ENCODE results near the gene TCF25. TPM values are rescaled to one million over a fixed set of nuclear protein-coding genes. Genes with fewer than 3 reads are reported as not detected.

Gene TCF25
- total RNA-seq, 1 experiment from 2014 or later, result 141 TPM

GRCh38 chr16:89949121-89949742, 75.8 kb downstream of the TCF25 start:
- in situ Hi-C loops (cut with HindIII; ENCODE audit: low pct_unique_long_range_greater_than_20kb, low sequenced_read_pairs), result no loop called here
- DNase-seq (ENCODE audit: low read depth), result no peak

GRCh38 chr16:89949756-89950155, 76.4 kb downstream of the TCF25 start:
- in situ Hi-C loops (cut with HindIII; ENCODE audit: low pct_unique_long_range_greater_than_20kb, low sequenced_read_pairs), result no loop called here

GRCh38 chr16:89951509-89951908, 78.1 kb downstream of the TCF25 start:
- in situ Hi-C loops (cut with HindIII; ENCODE audit: low pct_unique_long_range_greater_than_20kb, low sequenced_read_pairs), result no loop called here
- DNase-seq (ENCODE audit: low read depth), result no peak

More at GRCh38 chr16:89949756-89950155, 76.4 kb downstream of the TCF25 start:
- no peak for DNase-seq (ENCODE audit: low read depth)

DNA sequence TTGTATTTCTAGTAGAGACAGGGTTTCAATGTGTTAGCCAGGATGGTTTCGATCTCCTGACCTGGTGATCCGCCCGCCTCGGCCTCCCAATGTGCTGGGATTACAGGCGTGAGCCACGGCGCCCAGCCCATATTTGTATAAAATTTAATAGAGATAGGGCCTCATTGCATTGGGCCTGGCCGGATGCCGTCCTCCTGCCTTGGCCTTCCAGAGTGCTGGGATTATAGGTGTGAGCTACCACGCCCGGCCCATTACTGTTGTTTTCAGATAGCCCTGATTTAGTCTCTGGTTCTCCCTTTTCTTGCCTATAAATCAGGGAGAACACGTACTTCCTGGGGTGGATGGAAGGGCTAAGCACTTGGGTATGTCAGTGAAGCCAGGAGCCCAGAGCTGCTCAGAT, 78.7 kb downstream of the TCF25 start:
- in situ Hi-C loops (cut with HindIII; ENCODE audit: low pct_unique_long_range_greater_than_20kb, low sequenced_read_pairs), result no loop called here
- DNase-seq (ENCODE audit: low read depth), result no peak

GRCh38 chr16:89952551-89952950, 79.2 kb downstream of the TCF25 start:
- DNase-seq (ENCODE audit: low read depth), result no peak
- in situ Hi-C loops (cut with HindIII; ENCODE audit: low pct_unique_long_range_greater_than_20kb, low sequenced_read_pairs), result no loop called here

- in situ Hi-C loops (cut with HindIII; ENCODE audit: low pct_unique_long_range_greater_than_20kb, low sequenced_read_pairs), result no loop called here
- no peak for DNase-seq (ENCODE audit: low read depth)
Measured at GRCh38 chr16:89953671-89954406, 80.4 kb downstream of the TCF25 start.

GRCh38 chr16:89954462-89954861, 81.1 kb downstream of the TCF25 start:
- no peak for DNase-seq (ENCODE audit: low read depth)
- in situ Hi-C loops (cut with HindIII; ENCODE audit: low pct_unique_long_range_greater_than_20kb, low sequenced_read_pairs), result no loop called here

- no peak for DNase-seq (ENCODE audit: low read depth)
- in situ Hi-C loops (cut with HindIII; ENCODE audit: low pct_unique_long_range_greater_than_20kb, low sequenced_read_pairs), result no loop called here
Measured at GRCh38 chr16:89955001-89955685, 81.8 kb downstream of the TCF25 start.

DNA sequence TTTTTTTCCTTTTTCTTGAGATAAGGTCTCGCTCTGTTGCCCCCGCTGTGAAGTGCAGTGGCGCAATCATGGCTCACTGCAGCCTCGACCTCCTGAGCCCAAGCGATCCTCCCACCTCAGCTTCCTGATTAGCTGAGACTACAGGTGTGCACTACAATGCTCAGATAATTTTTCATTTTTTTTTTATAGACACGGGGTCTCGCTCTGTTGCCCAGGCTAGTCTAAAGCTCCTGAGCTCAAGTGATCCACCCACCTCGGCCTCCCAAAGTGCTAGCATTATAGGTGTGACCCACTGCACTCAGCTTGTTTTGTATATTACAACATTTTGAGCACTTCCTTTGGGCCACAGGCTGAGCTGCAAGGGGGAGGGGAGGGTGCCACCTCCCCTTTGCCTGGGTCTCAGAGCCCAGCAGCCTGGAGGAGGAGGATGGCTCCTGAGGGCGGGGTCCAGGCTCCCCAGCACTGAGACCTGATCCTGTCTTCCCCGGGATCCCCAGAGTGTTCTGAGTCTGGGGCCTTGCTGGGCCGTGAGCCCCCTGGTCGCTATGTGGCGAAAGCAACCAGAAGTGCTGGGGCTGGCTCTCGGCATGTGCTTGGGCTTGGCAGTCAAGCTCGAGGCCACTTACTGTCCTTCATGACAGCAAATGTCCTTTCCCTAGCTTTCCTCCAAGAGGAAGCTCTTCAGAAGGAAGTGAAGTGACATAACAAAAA, 83.3 kb downstream of the TCF25 start:
- no peak for DNase-seq (ENCODE audit: low read depth)
- in situ Hi-C loops (cut with HindIII; ENCODE audit: low pct_unique_long_range_greater_than_20kb, low sequenced_read_pairs), result no loop called here

- in situ Hi-C loops (cut with HindIII; ENCODE audit: low pct_unique_long_range_greater_than_20kb, low sequenced_read_pairs), result no loop called here
- DNase-seq (ENCODE audit: low read depth), result no peak
Measured at GRCh38 chr16:89957216-89957785, 83.9 kb downstream of the TCF25 start.

GRCh38 chr16:89958068-89958467, 84.7 kb downstream of the TCF25 start:
- peak; percentile 48 for DNase-seq (ENCODE audit: low read depth)
- in situ Hi-C loops (cut with HindIII; ENCODE audit: low pct_unique_long_range_greater_than_20kb, low sequenced_read_pairs), result no loop called here

DNA sequence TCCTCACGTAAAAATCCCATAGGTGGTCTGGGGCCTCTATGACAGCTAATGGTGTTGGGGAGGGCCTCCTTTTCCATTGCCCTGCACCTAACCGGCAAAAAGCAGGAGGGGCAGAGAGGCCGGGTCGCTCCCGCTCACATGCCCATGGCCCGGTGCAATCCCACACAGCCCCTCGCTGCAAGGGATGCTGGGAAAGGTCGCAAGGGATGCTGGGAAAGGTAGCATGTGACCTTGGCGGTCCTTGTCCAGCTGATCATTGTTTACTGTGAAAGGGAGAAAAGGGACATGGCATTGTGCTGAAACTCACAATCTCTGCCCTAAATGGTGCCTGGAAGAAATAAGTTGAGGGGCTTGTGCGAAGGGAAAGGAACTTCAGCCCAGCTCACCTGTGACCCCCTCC, 85.2 kb downstream of the TCF25 start:
- no peak for DNase-seq (ENCODE audit: low read depth)
- in situ Hi-C loops (cut with HindIII; ENCODE audit: low pct_unique_long_range_greater_than_20kb, low sequenced_read_pairs), result no loop called here

GRCh38 chr16:89960966-89961365, 87.6 kb downstream of the TCF25 start:
- DNase-seq (ENCODE audit: low read depth), result no peak
- in situ Hi-C loops (cut with HindIII; ENCODE audit: low pct_unique_long_range_greater_than_20kb, low sequenced_read_pairs), result no loop called here

Other genes with a start within 250 kb of the TCF25 start
- 159 and 214 TPM in 2 replicates for gene CHMP1A, start 215.9 kb upstream of the TCF25 start, total RNA-seq (2014; rRNA removed; shearing (Covaris generic); ENCODE audit: low replicate concordance)
- 13.8 and 21.9 TPM in 2 replicates for gene SPATA33, start 215.8 kb upstream of the TCF25 start, total RNA-seq (2014; rRNA removed; shearing (Covaris generic); ENCODE audit: low replicate concordance)
- 48.7 and 65.2 TPM in 2 replicates for gene CDK10, start 186.9 kb upstream of the TCF25 start, total RNA-seq (2014; rRNA removed; shearing (Covaris generic); ENCODE audit: low replicate concordance)
- gene SPATA2L, start 171.9 kb upstream of the TCF25 start, total RNA-seq (2014; rRNA removed; shearing (Covaris generic); ENCODE audit: low replicate concordance), result 26.2 and 37.4 TPM in 2 replicates
- gene VPS9D1, start 152.7 kb upstream of the TCF25 start, total RNA-seq (2014; rRNA removed; shearing (Covaris generic); ENCODE audit: low replicate concordance), result 13.5 and 19.1 TPM in 2 replicates
- 7.6 and 12.9 TPM in 2 replicates for gene ZNF276, start 152.1 kb upstream of the TCF25 start, total RNA-seq (2014; rRNA removed; shearing (Covaris generic); ENCODE audit: low replicate concordance)
- 33.5 and 36.8 TPM in 2 replicates for gene FANCA, start 56.9 kb upstream of the TCF25 start, total RNA-seq (2014; rRNA removed; shearing (Covaris generic); ENCODE audit: low replicate concordance)
- gene SPIRE2, start 45.1 kb upstream of the TCF25 start, total RNA-seq (2014; rRNA removed; shearing (Covaris generic); ENCODE audit: low replicate concordance), result 6.0 and 13.1 TPM in 2 replicates
- gene MC1R, start 45.3 kb downstream of the TCF25 start, total RNA-seq (2014; rRNA removed; shearing (Covaris generic); ENCODE audit: low replicate concordance), result 12.3 and 13.4 TPM in 2 replicates
- 116 and 131 TPM in 2 replicates for gene TUBB3, start 49.8 kb downstream of the TCF25 start, total RNA-seq (2014; rRNA removed; shearing (Covaris generic); ENCODE audit: low replicate concordance)
- 91.8 and 94.0 TPM in 2 replicates for gene DEF8, start 75.2 kb downstream of the TCF25 start, total RNA-seq (2014; rRNA removed; shearing (Covaris generic); ENCODE audit: low replicate concordance)
- 0.49 and 2.7 TPM in 2 replicates for gene DBNDD1, start 145.9 kb downstream of the TCF25 start, total RNA-seq (2014; rRNA removed; shearing (Covaris generic); ENCODE audit: low replicate concordance)
- gene PRDM7, start 203.7 kb downstream of the TCF25 start, total RNA-seq (2014; rRNA removed; shearing (Covaris generic); ENCODE audit: low replicate concordance), result not detected in 2 replicates

Measured in Caki2 (cell line).